Ovary (tissue), 10 donors: ENCODE results near the gene DNA2. TPM values are rescaled to one million over a fixed set of nuclear protein-coding genes. Genes with fewer than 3 reads are reported as not detected.
"Not testable (repeated sequence)": the region's sequence is repeated elsewhere in the genome, so short reads cannot be mapped to it uniquely, and the experiment has no call there.

Source experiments
- DNase-seq, 5 donors: peaks; one replicate each; pipeline ENCODE4 v3.0.0-alpha.2; 2019 to 2020
- H3K27ac ChIP-seq, 2 donors: fragments of 200-600 bp; one replicate each; pipeline versions ENCODE4 v1.5.1 to v1.8.0; 2019 to 2022
- H3K27me3 ChIP-seq: fragments of 200-600 bp; one replicate; pipeline ENCODE4 v1.8.0; 2022
- H3K36me3 ChIP-seq: fragments of 200-600 bp; sonication (generic); one replicate; pipeline ENCODE4 v1.5.1; 2019
- H3K4me1 ChIP-seq: one replicate; pipeline ENCODE4 v1.8.1; 2013; ENCODE audit warnings: mild to moderate bottlenecking, moderate library complexity; ENCODE audit not compliant: insufficient read depth
- H3K4me3 ChIP-seq: fragments of 200-600 bp; sonication (generic); one replicate; pipeline ENCODE4 v1.5.1; 2017
- H3K9me3 ChIP-seq, 2 donors: fragments of 200-600 bp in 1 of 2; sonication (generic) in 1 of 2; one replicate each; pipeline versions ENCODE4 v1.5.1 to v1.8.1; 2013 to 2019; ENCODE audit warnings: mild to moderate bottlenecking in 1 of 2, moderate library complexity in 1 of 2
- EP300 ChIP-seq: sonication (generic); formaldehyde crosslinking; IDR thresholded peaks from one replicate; pipeline ENCODE4 v1.6.1; 2017; ENCODE audit warnings: antibody characterized with exemption
- POLR2A ChIP-seq: fragments of 450-650 bp; IDR thresholded peaks from one replicate; pipeline ENCODE4 v1.6.1; 2017; ENCODE audit warnings: antibody characterized with exemption, mild to moderate bottlenecking, moderate library complexity
- WGBS, 3 donors: extraction: QIAGEN DNeasy Blood & Tissue Kit in 1 of 3; methylation state at CpG; one replicate each; pipeline versions ENCODE4 v1.1.5 to v1.1.7; 2013 to 2017; 5-methylcytosine and 5-hydroxymethylcytosine counted together
- intact Hi-C, 4 donors: fragments of 100-400 bp; cut with DNase I; formaldehyde crosslinking; loops; one replicate each; pipeline versions ENCODE4 v1.11.0 to v1.15.1; 2022 to 2023
- long read RNA-seq, 3 donors: library from polyadenylated mRNA in 2 of 3; unstranded in 2 of 3; transcript quantifications; one replicate each; pipeline ENCODE4 v2.0.0 and lab custom pipeline, GENCODE V29; 2021 to 2026
- polyA plus RNA-seq, 2 donors: library from polyadenylated mRNA; stranded (reverse); fragments of 200-250 nt in 1 of 2; fragments of 350-450 nt in 1 of 2; fragmentation: Illumina TruSeq in 1 of 2; extraction: RNeasy Lipid Tissue Mini Kit (QIAGEN cat#74804) in 1 of 2; gene quantifications; one replicate each; pipeline ENCODE4 v1.2.3, GENCODE V29; 2013 to 2014
- total RNA-seq, 7 donors: library from RNA; depleted of rRNA in 2 of 7; stranded (reverse); fragments of >200 nt in 2 of 7; fragmentation: NEBNext Ultra II Directional in 3 of 7; extraction: Animal tissue kit (Norgen Biotek cat#: 25700) in 3 of 7; gene quantifications; one replicate each; pipeline versions ENCODE4 v1.1.0 to v1.2.4, GENCODE V29; 2016 to 2023
- TF ChIP-seq, protein P1 (sequence below), 3 donors: fragments of 450-650 bp in 2 of 3; fragments of 200-600 bp in 1 of 3; IDR thresholded peaks; one replicate each; pipeline versions ENCODE4 v1.5.1 to v1.8.0; 2016 to 2022; ENCODE audit warnings: antibody characterized with exemption in 3 of 3, mild to moderate bottlenecking in 1 of 3
- donor health status: DM: no; HTN: no; CAD: no; lungs with moderate emphysema.
- donor health status: DM: no; HTN: no; CAD: no.
- donor health status: Bipolar disorder and iron deficiency.
- donor health status: DM: yes; HTN: yes; CAD: no.
- donor health status: DM: no; HTN: no; CAD: no.
- donor health status: DM: yes; HTN: yes; CAD: no.

DNA2 gene, protein sequence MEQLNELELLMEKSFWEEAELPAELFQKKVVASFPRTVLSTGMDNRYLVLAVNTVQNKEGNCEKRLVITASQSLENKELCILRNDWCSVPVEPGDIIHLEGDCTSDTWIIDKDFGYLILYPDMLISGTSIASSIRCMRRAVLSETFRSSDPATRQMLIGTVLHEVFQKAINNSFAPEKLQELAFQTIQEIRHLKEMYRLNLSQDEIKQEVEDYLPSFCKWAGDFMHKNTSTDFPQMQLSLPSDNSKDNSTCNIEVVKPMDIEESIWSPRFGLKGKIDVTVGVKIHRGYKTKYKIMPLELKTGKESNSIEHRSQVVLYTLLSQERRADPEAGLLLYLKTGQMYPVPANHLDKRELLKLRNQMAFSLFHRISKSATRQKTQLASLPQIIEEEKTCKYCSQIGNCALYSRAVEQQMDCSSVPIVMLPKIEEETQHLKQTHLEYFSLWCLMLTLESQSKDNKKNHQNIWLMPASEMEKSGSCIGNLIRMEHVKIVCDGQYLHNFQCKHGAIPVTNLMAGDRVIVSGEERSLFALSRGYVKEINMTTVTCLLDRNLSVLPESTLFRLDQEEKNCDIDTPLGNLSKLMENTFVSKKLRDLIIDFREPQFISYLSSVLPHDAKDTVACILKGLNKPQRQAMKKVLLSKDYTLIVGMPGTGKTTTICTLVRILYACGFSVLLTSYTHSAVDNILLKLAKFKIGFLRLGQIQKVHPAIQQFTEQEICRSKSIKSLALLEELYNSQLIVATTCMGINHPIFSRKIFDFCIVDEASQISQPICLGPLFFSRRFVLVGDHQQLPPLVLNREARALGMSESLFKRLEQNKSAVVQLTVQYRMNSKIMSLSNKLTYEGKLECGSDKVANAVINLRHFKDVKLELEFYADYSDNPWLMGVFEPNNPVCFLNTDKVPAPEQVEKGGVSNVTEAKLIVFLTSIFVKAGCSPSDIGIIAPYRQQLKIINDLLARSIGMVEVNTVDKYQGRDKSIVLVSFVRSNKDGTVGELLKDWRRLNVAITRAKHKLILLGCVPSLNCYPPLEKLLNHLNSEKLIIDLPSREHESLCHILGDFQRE
- 1 to 10 TPM; 1.6 to 3.8 (median 3.3) TPM for total RNA-seq
- polyA plus RNA-seq, result 1 to 10 TPM; 1.0 to 1.9 TPM
- long read RNA-seq, donor 1, partial matches to known transcripts, result 0 of 1 reads
- long read RNA-seq, donor 1, other reads (novel, unspliced or antisense), result 1 of 1 reads
- long read RNA-seq, donor 2, result 0 reads
- long read RNA-seq, donor 3, result 0 reads

DNA sequence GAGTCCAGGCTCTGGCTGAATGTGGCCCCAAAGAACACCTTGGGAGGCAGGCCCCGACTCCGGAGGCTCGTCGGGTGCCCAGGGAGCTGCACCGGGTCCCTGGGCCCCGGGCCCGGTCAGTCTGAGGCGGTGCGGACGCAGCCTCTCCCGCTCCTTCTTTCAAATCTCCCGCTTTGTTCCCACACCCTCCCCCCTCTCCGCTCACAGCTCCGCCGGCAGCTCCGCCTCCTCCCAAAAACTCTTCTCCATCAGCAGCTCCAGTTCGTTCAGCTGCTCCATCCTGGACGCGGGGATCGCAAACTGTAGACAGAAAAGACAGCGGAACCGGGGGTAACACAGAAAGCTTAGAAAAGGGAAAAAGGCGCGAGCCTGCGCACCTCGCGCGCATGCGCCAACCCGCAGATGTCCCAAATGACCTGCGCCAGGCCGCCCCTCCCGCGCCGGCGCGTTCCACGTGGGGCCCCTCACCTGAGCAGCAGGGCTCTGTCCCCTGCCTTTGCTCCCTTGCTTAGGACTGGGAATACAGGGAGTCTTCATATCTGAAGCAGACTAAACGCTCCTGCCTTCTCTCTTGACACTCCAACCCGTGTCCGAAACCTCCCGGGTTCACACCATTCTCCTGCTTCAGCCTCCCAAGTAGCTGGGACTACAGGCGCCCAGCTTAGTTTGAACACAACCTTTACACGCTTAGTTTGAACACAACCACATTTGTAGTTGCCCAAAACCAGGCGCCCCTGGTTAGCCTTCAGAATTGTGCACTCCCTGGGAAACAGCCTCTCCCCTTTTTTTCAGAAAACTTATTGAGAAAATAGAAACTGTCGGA lies at the start of gene DNA2:
Gene DNA2 (minus strand): TSS at position 388 of the 823 bp plus-strand sequence. CDS start 109 bp downstream, at position 279.
- intact Hi-C loops, result no loop called here
- Histone ChIP-seq H3K9me3 (no peaks in the 10 kb centered on the region), H3K4me1 (peaks cover 2% of the 10 kb centered on the region), H3K27ac (peak within 1 kb of the TSS in 1 of 2 donors; percentile 22), H3K36me3 (no peaks in the 10 kb centered on the region), H3K4me3 (peak within 1 kb of the TSS; percentile 51), H3K27me3 (no peaks in the 10 kb centered on the region)
- WGBS, 3 donors, result 1 to 2% (median 2%) methylated on average over 46 of the region's 46 CpGs
- no peak for TF ChIP-seq POLR2A
- no peak for TF ChIP-seq EP300
- TF ChIP-seq, protein P1, sequence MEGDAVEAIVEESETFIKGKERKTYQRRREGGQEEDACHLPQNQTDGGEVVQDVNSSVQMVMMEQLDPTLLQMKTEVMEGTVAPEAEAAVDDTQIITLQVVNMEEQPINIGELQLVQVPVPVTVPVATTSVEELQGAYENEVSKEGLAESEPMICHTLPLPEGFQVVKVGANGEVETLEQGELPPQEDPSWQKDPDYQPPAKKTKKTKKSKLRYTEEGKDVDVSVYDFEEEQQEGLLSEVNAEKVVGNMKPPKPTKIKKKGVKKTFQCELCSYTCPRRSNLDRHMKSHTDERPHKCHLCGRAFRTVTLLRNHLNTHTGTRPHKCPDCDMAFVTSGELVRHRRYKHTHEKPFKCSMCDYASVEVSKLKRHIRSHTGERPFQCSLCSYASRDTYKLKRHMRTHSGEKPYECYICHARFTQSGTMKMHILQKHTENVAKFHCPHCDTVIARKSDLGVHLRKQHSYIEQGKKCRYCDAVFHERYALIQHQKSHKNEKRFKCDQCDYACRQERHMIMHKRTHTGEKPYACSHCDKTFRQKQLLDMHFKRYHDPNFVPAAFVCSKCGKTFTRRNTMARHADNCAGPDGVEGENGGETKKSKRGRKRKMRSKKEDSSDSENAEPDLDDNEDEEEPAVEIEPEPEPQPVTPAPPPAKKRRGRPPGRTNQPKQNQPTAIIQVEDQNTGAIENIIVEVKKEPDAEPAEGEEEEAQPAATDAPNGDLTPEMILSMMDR (IDR thresholded peaks at IDR 0.05), result no peak
- peak; percentile 48 to 81 (median 64) for DNase-seq

DNA sequence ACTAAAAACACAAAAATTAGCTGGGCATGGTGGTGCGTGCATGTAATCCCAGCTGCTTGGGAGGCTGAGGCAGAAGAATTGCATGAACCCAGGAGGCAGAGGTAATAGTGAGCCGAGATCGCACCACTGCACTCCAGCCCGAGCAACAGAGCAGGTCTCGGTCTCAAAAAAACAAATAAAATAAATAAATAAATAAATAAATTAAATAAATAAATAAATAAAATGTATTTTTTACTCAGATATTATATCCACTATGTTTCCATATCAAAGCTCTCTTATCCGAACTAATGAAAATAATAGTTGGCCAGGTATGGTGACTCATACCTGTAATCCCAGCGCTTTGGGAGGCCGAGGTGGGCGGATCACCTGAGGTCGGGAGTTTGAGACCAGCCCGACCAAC lies 46.8 kb upstream of the DNA2 start:
- DNase-seq, H3K27ac ChIP-seq, H3K36me3 ChIP-seq, H3K4me1 ChIP-seq, H3K4me3 ChIP-seq, H3K9me3 ChIP-seq, H3K27me3 ChIP-seq, intact Hi-C loops: not testable (repeated sequence)
- WGBS, 3 donors, result 88 to 96% (median 92%) methylated on average over 11 of the region's 11 CpGs

DNA sequence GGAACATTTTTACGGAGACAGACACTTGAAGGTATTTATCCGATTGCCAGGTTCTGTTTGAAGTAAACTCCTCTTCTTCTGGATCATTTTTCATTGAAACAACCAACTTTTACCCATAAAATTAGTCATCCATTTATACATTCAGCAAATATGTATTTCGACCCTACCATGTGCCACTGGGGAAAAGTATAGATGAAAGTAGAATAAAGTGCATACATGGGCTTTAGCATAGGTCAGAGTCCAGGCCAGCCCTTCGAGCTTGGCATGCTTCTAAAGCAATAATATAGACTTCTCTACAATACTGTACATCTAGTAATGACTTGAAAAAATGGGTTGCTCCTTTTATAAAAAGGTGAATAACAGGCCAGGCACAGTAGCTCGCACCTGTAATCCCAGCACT lies 45.4 kb upstream of the DNA2 start:
- no peak overlapping the region for H3K4me3 ChIP-seq
- TF ChIP-seq, protein P1 (IDR thresholded peaks at IDR 0.05), result no peak
- no peak for TF ChIP-seq POLR2A
- no peak for TF ChIP-seq EP300
- H3K27ac ChIP-seq, result no peak overlapping the region

DNA sequence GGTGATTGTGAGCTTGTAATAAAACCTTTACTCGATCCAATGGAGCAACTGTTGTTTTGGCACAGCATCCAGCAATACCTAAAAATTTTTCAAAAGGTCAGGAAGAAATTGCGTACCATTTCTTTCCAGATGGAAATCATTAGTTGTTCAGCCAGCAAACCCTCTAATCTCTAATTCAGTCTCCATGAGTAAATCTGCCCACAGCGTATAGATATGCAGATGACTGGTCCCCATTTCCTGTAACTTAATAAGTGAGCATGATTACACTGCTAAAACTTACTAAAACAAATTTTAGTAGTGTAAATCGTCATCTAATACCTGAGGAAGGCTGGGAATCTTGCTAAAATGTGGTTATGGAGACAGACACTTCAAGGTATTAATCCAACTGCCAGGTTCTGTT lies 45.0 kb upstream of the DNA2 start:
- TF ChIP-seq EP300, result no peak
- no peak for TF ChIP-seq POLR2A
- TF ChIP-seq, protein P1 (IDR thresholded peaks at IDR 0.05), result no peak
- DNase-seq, result no peak
- no peaks in the 10 kb centered on the region for H3K4me1 ChIP-seq
- H3K27me3 ChIP-seq, result no peaks in the 10 kb centered on the region
- intact Hi-C loops, result no loop called here
- no peak overlapping the region for H3K4me3 ChIP-seq
- H3K36me3 ChIP-seq, result no peaks in the 10 kb centered on the region
- 50 to 62% (median 59%) methylated on average over 4 of the region's 4 CpGs for WGBS, 3 donors
- no peak overlapping the region for H3K27ac ChIP-seq
- no peaks in the 10 kb centered on the region for H3K9me3 ChIP-seq

More for the DNA sequence above, 45.4 kb upstream of the DNA2 start:
- intact Hi-C loops, result no loop called here
- Histone ChIP-seq H3K9me3 (no peaks in the 10 kb centered on the region), H3K36me3 (no peaks in the 10 kb centered on the region), H3K27me3 (no peaks in the 10 kb centered on the region), H3K4me1 (no peaks in the 10 kb centered on the region)
- no peak for DNase-seq
- WGBS, 3 donors, result 89 to 92% (median 90%) methylated on average over 5 of the region's 5 CpGs

DNA sequence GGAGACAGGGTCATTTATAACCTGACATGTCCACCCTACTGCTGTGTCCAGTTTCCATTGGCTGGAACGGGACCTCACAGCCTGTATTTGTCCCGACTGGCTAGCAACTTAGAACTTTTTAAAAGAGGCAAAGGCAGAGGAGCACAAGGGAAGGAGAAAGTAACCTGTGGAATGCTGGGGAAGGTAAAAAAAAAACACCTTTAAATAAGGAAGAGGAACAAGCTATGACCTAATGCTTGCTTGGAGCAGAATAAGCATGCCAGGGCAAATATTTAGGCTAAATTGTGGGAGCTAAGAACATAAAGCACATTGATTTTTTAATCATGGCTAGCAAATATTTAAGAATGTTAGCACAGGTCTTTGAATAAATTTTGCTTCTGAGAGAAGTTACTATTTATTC lies 44.4 kb upstream of the DNA2 start:
- intact Hi-C loops, H3K4me3 ChIP-seq, H3K4me1 ChIP-seq, H3K27me3 ChIP-seq, H3K36me3 ChIP-seq, H3K27ac ChIP-seq, DNase-seq, H3K9me3 ChIP-seq: not testable (repeated sequence)
- 87 to 90% (median 87%) methylated on average over 2 of the region's 2 CpGs for WGBS, 3 donors
